Lower leg skin (tissue), 3 donors: ENCODE results near the gene MORC3.

Source experiments
- POLR2A ChIP-seq, 2 donors: fragments of 450-650 bp; IDR thresholded peaks; one replicate each; pipeline ENCODE4 v1.6.1; 2016 to 2017; ENCODE audit warnings: antibody characterized with exemption in 2 of 2, mild to moderate bottlenecking in 1 of 2, moderate library complexity in 1 of 2
- TF ChIP-seq, protein P1 (sequence below), 3 donors: fragments of 450-650 bp; IDR thresholded peaks; one replicate each; pipeline ENCODE4 v1.5.1; 2016; ENCODE audit warnings: antibody characterized with exemption in 3 of 3, mild to moderate bottlenecking in 3 of 3, moderate library complexity in 2 of 3

DNA sequence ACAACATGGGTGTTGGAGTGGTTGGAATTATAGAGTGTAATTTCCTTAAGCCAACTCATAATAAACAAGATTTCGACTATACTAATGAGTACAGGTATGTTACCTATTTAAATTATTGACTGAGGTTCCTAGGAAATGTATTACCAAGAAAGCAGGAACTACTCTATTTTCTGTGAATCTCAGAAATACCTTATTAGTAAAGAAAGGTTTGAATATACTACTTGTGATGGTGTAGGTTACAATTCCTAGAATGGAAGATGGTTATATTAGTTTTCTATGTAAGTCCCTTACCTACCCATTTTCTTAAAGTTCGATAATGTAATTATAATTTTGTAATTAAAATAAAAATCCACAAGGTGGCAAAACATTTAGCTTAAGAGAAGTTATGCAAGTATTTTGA is 29.3 kb downstream of the MORC3 start:
- TF ChIP-seq, protein P1, sequence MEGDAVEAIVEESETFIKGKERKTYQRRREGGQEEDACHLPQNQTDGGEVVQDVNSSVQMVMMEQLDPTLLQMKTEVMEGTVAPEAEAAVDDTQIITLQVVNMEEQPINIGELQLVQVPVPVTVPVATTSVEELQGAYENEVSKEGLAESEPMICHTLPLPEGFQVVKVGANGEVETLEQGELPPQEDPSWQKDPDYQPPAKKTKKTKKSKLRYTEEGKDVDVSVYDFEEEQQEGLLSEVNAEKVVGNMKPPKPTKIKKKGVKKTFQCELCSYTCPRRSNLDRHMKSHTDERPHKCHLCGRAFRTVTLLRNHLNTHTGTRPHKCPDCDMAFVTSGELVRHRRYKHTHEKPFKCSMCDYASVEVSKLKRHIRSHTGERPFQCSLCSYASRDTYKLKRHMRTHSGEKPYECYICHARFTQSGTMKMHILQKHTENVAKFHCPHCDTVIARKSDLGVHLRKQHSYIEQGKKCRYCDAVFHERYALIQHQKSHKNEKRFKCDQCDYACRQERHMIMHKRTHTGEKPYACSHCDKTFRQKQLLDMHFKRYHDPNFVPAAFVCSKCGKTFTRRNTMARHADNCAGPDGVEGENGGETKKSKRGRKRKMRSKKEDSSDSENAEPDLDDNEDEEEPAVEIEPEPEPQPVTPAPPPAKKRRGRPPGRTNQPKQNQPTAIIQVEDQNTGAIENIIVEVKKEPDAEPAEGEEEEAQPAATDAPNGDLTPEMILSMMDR (IDR thresholded peaks at IDR 0.05): no peak
- no peak for TF ChIP-seq POLR2A (IDR thresholded peaks at IDR 0.05)
